Ectodermal cell (in vitro differentiated cells): ENCODE data around the gene ZNF212. TPM values are rescaled to one million over a fixed set of nuclear protein-coding genes. Genes with fewer than 3 reads are reported as not detected.

Source experiments
- H3K27ac ChIP-seq: 2 replicates; pipeline ENCODE4 v1.7.0; 2013; ENCODE audit warnings: mild to moderate bottlenecking, low read depth, low read length; ENCODE audit not compliant: insufficient read depth, poor library complexity, severe bottlenecking
- H3K27me3 ChIP-seq: 2 replicates; pipeline ENCODE4 v1.7.0; 2013; ENCODE audit warnings: mild to moderate bottlenecking, low read length; ENCODE audit not compliant: insufficient read depth, control insufficient read depth, poor library complexity, severe bottlenecking
- H3K36me3 ChIP-seq: one replicate; pipeline ENCODE4 v1.7.0; 2013; ENCODE audit warnings: low read length; ENCODE audit not compliant: control insufficient read depth, insufficient read depth
- H3K4me1 ChIP-seq: one replicate; pipeline ENCODE4 v1.7.0; 2013; ENCODE audit warnings: low read length; ENCODE audit not compliant: control insufficient read depth, insufficient read depth
- H3K4me3 ChIP-seq: 2 replicates; pipeline ENCODE4 v1.7.0; 2013; ENCODE audit warnings: low read depth, low read length, control low read depth; ENCODE audit not compliant: insufficient read depth
- H3K9me3 ChIP-seq: 2 replicates; pipeline ENCODE4 v1.7.0; 2013; ENCODE audit warnings: mild to moderate bottlenecking, low read length, moderate library complexity; ENCODE audit not compliant: control insufficient read depth
- WGBS, 2 experiments: methylation state at CpG; one replicate each; pipeline ENCODE4 v1.1.7; 2013; ENCODE audit warnings: missing lambda C conversion rate in 2 of 2; 5-methylcytosine and 5-hydroxymethylcytosine counted together
- polyA plus RNA-seq, 4 experiments: library from polyadenylated mRNA; stranded (reverse); fragments of 50-300 nt; gene quantifications; one replicate each; pipeline ENCODE4 v1.2.3, GENCODE V29; 2013

The ZNF212 gene
- polyA plus RNA-seq (2013, experiment 1 of 4): 18.4 TPM
- 20.7 TPM for polyA plus RNA-seq (2013, experiment 2 of 4)
- 12.7 TPM for polyA plus RNA-seq (2013, experiment 3 of 4)
- polyA plus RNA-seq (2013, experiment 4 of 4): 15.5 TPM

DNA sequence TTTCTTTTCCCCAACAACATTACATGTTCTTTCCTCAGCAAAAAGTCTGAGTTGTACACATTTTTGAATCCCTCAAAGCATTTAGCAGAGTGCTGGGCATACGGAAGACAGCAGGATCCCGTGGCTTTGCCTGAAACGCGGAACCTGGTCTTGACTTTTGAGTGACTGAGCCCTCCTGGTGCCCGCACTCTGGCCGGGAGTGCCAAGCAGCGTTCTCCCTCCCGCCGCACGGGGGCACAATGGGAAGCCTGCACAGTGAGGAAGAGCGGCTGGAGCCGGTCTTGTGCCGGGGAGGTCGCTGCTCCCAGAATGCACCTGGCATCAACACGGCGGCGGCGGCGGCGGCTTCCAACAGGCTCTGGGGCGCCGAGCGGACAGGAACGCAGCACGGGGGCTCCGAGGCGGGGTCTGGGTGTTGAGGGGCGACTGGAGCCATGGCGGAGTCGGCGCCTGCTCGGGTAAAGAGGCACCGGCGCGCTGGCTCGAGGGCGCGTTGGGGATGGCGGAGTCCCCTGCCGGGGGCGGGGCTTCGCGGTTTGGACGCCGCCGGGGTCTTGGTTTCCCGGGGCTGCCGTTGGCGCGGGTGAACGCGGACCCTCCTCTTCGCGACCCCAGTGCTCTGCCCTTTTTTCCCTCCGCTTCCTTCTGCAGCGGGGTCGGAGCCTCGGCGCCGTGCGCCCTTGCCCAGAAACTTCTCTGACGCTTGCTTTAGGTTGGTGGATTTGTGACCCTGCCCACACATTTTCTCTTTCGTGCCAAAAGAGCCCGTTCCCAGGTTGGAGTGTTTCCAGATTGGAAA, at the start of gene ZNF212:
ZNF212 (plus strand) TSS at position 307 of the 799 bp plus-strand sequence; CDS start at position 435, 128 bp downstream.
- Histone ChIP-seq H3K36me3 (peaks cover 3% of the 10 kb centered on the region), H3K27ac (peak within 1 kb of the TSS; percentile 23), H3K9me3 (no peaks in the 10 kb centered on the region), H3K4me3 (peak within 1 kb of the TSS; percentile 96), H3K4me1 (no peaks in the 10 kb centered on the region), H3K27me3 (peaks cover 20% of the 10 kb centered on the region)
- 0 to 1% methylated on average over 64 of the region's 64 CpGs for WGBS, 2 experiments

DNA sequence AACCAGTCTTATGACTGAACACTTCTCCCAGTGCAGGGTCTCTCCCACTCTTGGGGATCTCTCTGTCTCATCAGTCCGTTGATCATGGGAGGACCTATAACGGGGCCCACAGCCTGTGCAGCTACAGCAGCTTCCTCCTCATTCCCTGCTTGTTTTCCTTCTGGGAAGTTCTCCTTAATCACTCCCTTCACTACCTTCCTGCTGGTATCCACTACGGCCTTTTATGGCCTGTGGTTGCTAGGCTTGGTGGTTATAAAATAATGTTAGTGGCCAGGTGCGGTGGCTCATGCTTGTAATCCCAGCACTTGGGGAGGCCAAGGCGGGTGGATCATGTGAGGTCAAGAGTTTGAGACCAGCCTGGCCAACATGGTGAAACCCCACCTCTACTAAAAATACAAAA, 47.6 kb upstream of the ZNF212 start:
- Histone ChIP-seq H3K27me3 (no peaks in the 10 kb centered on the region), H3K4me1 (peaks cover 3% of the 10 kb centered on the region), H3K36me3 (no peaks in the 10 kb centered on the region), H3K27ac (no peak overlapping the region), H3K9me3 (no peaks in the 10 kb centered on the region), H3K4me3 (no peak overlapping the region)
- 68 to 73% methylated on average over 5 of the region's 5 CpGs for WGBS, 2 experiments

DNA sequence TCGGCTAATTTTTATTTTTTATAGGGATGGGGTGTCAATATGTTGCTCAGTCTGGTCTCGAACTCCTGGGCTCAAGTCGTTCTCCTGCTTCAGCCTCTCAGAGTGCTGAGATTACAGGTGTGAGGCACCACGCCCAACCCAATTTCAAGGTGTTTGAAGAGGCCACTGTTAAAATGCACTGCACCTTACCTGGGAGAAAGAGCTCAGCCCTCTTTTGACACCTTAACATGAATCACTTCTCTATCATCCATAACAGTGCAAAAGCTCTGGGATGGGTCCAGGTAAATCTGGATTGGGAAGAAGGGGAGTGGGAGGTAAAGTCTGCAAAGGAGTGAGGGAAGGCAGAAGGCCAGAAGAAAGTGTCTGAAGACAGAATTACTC, 44.7 kb upstream of the ZNF212 start:
- no peaks in the 10 kb centered on the region for H3K27me3 ChIP-seq
- no peaks in the 10 kb centered on the region for H3K9me3 ChIP-seq
- peaks cover 16% of the 10 kb centered on the region for H3K36me3 ChIP-seq
- peaks cover 8% of the 10 kb centered on the region for H3K4me1 ChIP-seq
- no peak overlapping the region for H3K27ac ChIP-seq
- WGBS, 2 experiments: 87 to 90% methylated on average over 4 of the region's 4 CpGs
- H3K4me3 ChIP-seq: peak overlapping the region; percentile 93

DNA sequence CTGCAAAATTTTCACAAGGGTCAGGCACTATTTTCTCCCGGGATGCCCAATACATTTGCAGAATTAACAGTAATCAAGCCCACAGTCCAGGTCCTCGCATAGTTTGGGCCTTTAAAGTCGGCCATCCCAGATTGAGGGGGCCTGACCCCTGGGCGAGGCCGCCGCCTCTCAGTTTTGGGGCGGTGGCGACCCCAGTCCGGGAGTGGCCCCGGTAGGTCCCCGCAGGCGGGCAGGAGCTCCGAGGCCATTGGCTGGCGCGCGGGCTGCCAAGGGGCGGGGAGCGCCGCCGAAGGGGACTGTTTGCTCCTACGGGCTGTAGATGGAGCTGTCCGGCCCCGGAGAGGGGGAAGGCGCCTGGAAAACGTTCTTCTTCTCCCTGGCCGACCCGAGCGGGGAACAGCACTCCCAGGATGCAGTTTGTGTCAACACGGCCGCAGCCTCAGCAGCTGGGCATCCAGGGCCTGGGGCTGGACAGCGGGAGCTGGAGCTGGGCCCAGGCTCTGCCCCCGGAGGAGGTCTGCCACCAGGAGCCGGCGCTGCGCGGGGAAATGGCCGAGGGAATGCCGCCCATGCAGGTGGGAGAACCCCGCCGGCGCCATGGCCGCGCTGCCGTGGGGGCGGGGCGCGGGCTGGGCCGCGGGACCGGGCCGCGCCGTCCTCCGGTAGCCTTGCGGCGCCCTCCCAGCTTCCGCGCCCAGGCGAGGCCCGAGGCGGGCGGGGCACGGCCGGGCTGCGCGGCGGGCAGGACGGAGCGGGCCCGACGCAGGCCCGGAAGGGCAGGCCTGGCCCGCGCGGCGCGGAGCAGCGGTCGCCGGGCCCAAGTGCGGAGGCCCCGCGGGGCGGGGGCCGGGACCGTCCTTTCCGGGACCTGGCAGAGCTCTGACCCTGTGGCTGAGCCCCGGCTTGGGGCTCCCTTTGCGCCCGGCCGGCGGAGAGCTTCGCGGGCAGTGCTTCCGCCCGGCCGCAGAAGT, 44.0 kb upstream of the ZNF212 start, which contains the start of gene ZNF282:
ZNF282 (plus strand) TSS at position 367 of the 971 bp plus-strand sequence; CDS start at position 411, 44 bp downstream.
- H3K36me3 ChIP-seq: peaks cover 21% of the 10 kb centered on the region
- 0 to 1% methylated on average over 97 of the region's 97 CpGs for WGBS, 2 experiments
- H3K27me3 ChIP-seq: no peaks in the 10 kb centered on the region
- peak within 1 kb of the TSS; percentile 93 for H3K4me3 ChIP-seq
- no peaks in the 10 kb centered on the region for H3K9me3 ChIP-seq
- H3K4me1 ChIP-seq: peaks cover 8% of the 10 kb centered on the region
- H3K27ac ChIP-seq: peak within 1 kb of the TSS; percentile 76

DNA sequence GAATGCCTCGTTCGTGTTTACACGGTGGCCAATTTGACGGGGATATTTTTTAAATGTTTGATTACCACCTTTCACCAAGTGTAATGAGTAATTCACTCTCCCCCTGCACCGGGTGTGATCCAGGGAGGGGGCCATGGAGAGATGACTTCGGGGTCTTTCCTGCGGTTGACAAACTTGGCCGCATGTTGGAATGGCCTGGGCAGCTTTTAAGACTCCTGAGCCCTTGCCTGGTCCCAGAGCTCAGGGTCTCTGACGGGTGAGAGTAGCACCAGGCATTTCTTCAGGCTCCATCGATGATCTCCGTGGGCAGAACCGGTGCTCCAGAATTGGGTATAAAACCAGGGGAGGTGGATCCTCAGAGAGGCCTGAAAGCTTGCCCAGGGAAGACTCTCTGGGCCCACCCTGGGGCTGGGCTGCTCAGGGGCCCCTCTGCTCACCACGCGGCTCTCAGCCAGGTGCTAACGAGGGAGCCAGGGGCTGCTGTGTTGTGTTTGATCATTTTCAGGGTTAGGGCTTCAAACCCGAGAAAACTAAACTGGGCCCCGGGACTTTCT, 43.2 kb upstream of the ZNF212 start:
- no peaks in the 10 kb centered on the region for H3K27me3 ChIP-seq
- H3K36me3 ChIP-seq: peaks cover 24% of the 10 kb centered on the region
- H3K27ac ChIP-seq: no peak overlapping the region
- no peaks in the 10 kb centered on the region for H3K9me3 ChIP-seq
- H3K4me1 ChIP-seq: peaks cover 8% of the 10 kb centered on the region
- 11% methylated on average over 15 to 17 of the region's 17 CpGs for WGBS, 2 experiments
- H3K4me3 ChIP-seq: peak overlapping the region; percentile 93

DNA sequence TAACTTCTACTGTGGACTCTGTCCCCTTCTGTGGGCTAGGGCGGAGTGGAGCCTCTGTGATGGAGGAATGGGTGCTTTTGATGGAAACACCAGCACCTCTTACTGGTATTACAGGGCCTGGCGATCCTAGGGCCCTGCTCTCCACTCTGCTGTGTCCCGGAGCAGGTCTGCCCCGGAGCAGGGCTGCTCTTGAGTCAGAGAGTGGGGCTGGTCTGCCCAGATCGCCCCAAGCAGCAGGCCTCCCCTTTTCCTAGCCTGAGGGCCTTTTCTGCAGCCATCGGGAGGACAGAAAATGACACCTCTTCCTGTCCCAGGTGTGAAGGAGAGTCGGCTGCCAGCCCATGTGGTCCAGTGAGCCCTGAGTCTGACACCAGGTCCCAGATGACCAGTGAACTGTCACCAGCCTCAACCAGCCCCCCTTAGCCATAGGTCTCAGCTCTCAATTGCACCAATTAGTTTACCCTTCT, 42.7 kb upstream of the ZNF212 start:
- no peaks in the 10 kb centered on the region for H3K27me3 ChIP-seq
- no peak overlapping the region for H3K27ac ChIP-seq
- H3K9me3 ChIP-seq: no peaks in the 10 kb centered on the region
- peaks cover 29% of the 10 kb centered on the region for H3K36me3 ChIP-seq
- H3K4me1 ChIP-seq: peaks cover 8% of the 10 kb centered on the region
- peak overlapping the region; percentile 93 for H3K4me3 ChIP-seq
- WGBS, 2 experiments: 48 to 49% methylated on average over 7 of the region's 7 CpGs

DNA sequence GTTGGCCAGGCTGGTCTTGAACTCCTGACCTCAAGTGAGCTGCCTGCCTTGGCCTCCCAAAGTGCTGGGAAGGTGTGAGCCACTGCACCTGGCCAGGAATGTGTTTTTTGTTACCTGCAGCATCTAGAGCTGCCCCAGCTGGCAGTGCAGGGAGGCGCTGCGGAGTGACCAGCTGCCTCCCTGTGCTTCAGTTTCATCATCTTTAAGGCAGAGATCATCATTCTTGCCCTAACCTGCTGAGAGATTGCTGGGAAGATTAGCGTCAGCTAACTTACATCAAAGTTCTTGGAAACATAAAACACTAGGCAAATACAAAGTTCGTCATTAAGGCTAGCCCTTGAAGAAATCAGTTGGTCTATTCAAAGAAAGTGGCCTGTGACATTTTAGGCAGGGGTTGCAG, 41.8 kb upstream of the ZNF212 start:
- H3K4me3 ChIP-seq: no peak overlapping the region
- H3K36me3 ChIP-seq: peaks cover 31% of the 10 kb centered on the region
- WGBS, 2 experiments: 80 to 86% methylated on average over 4 of the region's 4 CpGs
- no peaks in the 10 kb centered on the region for H3K9me3 ChIP-seq
- no peaks in the 10 kb centered on the region for H3K27me3 ChIP-seq
- peaks cover 8% of the 10 kb centered on the region for H3K4me1 ChIP-seq
- no peak overlapping the region for H3K27ac ChIP-seq

DNA sequence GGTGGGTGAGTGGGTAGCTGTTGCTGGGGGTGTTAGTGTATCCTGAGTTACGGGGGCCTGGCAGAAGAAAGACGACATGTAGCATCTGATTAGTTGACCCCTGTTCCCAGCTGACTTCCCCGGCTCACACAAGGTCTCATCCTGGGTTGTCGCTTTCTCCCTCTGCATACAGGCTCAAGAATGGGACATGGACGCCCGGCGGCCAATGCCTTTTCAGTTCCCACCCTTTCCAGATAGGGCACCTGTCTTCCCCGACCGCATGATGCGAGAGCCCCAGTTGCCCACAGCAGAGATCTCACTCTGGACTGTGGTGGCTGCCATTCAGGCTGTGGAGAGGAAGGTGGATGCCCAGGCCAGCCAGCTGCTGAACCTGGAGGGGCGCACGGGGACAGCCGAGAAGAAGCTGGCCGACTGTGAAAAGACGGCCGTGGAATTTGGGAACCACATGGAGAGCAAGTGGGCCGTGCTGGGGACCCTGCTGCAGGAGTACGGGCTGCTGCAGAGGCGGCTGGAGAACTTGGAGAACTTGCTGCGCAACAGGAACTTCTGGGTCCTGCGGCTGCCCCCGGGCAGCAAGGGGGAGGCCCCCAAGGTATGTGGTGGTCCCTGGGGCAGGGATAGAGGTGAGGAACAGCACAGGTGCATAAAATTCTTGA, 41.2 kb upstream of the ZNF212 start:
- 93 to 95% methylated on average over 22 of the region's 22 CpGs for WGBS, 2 experiments
- H3K36me3 ChIP-seq: peaks cover 34% of the 10 kb centered on the region

DNA sequence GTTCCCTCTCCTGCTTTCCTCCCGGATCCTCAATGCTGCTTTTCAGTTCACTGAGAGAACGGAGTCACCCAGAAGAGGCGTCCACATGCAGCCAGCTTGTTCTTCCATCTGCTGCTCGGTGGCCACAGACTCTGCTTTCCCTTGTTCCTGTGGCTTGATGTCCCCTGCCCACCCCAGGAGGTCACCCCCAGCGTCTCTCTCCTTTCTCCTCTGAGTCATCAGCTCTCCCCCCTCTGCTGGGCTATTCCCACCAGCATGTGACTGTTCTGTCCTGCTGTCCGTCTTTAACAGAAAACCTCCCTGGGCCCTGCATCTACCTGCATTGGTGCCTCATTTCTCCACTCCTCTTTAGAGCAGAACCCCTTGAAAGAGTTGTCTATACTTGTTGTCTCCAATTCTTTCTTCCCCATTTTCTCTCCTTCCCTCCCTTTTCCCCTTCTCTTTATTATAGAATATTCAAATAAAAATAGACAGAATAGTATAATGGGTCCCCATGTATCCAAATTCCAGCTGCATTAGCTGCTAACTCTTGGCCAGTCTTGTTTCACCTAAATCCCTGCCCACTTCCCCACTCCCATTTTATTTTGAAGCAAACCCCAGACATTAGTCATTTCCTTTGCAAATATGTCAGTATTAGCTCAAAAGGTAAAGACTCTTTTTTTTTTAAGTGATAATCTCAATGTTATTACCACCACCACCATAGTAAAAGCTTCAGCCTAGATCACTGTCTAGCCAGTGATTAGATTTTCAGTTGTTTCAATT, 40.0 kb upstream of the ZNF212 start:
- Histone ChIP-seq H3K4me1 (peaks cover 8% of the 10 kb centered on the region), H3K27me3 (no peaks in the 10 kb centered on the region), H3K27ac (no peak overlapping the region), H3K9me3 (no peaks in the 10 kb centered on the region), H3K36me3 (peaks cover 34% of the 10 kb centered on the region), H3K4me3 (no peak overlapping the region)
- 93 to 94% methylated on average over 6 of the region's 6 CpGs for WGBS, 2 experiments

More for the DNA sequence above, 41.2 kb upstream of the ZNF212 start:
- Histone ChIP-seq H3K9me3 (no peaks in the 10 kb centered on the region), H3K4me1 (peaks cover 8% of the 10 kb centered on the region), H3K27me3 (no peaks in the 10 kb centered on the region), H3K4me3 (no peak overlapping the region), H3K27ac (no peak overlapping the region)
